Activated B cell treated with CpG ODN at 0.5 μM for 24 hours (primary cell): ENCODE results near the gene MYO5A. TPM values are rescaled to one million over a fixed set of nuclear protein-coding genes. Genes with fewer than 3 reads are reported as not detected.

ENCODE experiments used
- ATAC-seq: fragments of 200-7000 bp; cut with Tn5 transposase; one replicate; pipeline ENCODE4 v1.10.0; 2021; ENCODE audit warnings: low read depth, mild to moderate bottlenecking, moderate library complexity
- CTCF ChIA-PET: fragments of 350-600 bp; sonication (Branson Sonifier 250); formaldehyde crosslinking; loops from one replicate; lab custom pipeline; 2021; ENCODE audit warnings: antibody characterized with exemption; lab: Charles Lee
- POLR2A ChIA-PET: fragments of 350-600 bp; sonication (Branson Sonifier 250); formaldehyde crosslinking; loops from one replicate; lab custom pipeline; 2021; ENCODE audit warnings: antibody characterized with exemption; lab: Charles Lee
- DNase-seq: peaks from one replicate; pipeline ENCODE4 v3.0.0; 2022
- H3K27ac Mint-ChIP-seq: one replicate; pipeline ENCODE4 v1.8.0; 2020; ENCODE audit warnings: mixed read lengths
- H3K27me3 Mint-ChIP-seq: one replicate; pipeline ENCODE4 v1.8.0; 2021; ENCODE audit warnings: mixed read lengths
- H3K36me3 Mint-ChIP-seq: one replicate; pipeline ENCODE4 v1.8.0; 2021; ENCODE audit warnings: low read depth, mixed read lengths
- H3K4me1 Mint-ChIP-seq: one replicate; pipeline ENCODE4 v1.8.0; 2021; ENCODE audit warnings: mixed read lengths
- H3K4me3 Mint-ChIP-seq: one replicate; pipeline ENCODE4 v1.8.0; 2020; ENCODE audit warnings: mild to moderate bottlenecking, mixed read lengths
- H3K9me3 Mint-ChIP-seq: one replicate; pipeline ENCODE4 v1.8.0; 2020; ENCODE audit warnings: mixed read lengths
- CTCF ChIP-seq: fragments of 200-600 bp; IDR thresholded peaks from one replicate; pipeline ENCODE4 v1.8.0; 2022; ENCODE audit warnings: antibody characterized with exemption, mild to moderate bottlenecking
- intact Hi-C: fragments of 100-400 bp; cut with micrococcal nuclease; formaldehyde crosslinking; loops from one replicate; pipeline ENCODE4 v1.15.1; 2024
- total RNA-seq: library from RNA; stranded (reverse); gene quantifications from 2 replicates; pipeline ENCODE4 v1.2.3, GENCODE V29; 2022

MYO5A gene
- total RNA-seq, 1 donor from 2014 or later: 49.1 TPM

DNA sequence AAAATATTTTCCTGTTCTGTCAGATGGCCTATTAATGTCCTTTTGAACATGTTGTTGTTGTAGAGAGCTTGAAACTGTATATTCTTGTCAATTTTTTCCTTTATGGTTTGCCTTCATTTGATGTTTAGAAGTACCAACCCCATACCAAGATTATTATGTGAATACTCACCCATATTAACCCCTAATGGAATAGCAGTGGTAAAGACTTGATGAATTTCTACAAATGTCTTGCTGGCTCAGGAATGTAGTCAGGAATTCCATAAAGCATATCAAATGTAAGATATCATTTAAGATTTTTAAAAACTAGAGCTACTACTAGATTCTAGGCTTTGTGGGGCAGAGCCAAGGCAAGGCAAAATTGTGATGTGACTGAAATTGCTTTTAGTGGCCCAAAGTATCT lies 30.0 kb downstream of the MYO5A start:
- no peak for DNase-seq
- no peak for ATAC-seq
- ChIA-PET CTCF (no interaction called here), POLR2A (interaction anchor here (1.0 kb wide), 1 partner anchor 8 kb away, joined by 4 read pairs; no protein-coding TSS in a partner anchor)
- Mint-ChIP-seq H3K4me1 (peaks cover 35% of the 10 kb centered on the region), H3K27ac (no peak overlapping the region), H3K9me3 (no peaks in the 10 kb centered on the region), H3K36me3 (no peaks in the 10 kb centered on the region), H3K4me3 (no peak overlapping the region), H3K27me3 (no peaks in the 10 kb centered on the region)
- intact Hi-C loops: no loop called here
- no peak for TF ChIP-seq CTCF

DNA sequence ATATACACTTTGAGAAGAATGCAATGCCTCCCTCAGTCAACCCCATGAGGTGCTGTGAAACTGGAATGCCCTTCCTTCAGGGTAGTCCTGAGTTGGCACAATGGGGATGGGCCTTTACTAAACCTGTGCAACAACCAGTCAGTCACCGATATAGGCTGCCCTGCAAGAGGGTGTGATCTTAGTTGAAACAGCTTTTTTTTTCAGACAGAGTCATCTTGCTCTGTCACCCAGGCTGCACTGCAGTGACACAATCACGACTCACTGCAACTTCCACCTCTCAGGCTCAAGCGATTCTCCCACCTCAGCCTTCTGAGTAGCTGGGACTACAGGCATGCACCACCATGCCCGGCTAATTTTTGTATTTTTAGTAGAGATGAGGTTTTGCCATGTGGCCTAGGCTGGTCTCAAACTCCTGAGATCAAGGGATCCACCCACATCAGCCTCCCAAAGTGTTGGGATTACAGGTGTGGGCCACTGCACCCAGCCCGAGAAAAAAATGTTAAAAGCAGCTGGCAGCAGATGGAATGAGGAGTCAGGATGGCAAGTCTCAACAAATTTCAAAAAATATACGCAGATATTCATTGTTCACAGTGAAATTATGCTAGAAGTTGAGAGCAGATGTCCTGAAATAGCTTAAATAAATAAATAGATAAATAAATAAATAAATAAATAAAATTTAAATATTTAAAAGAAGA lies 31.8 kb downstream of the MYO5A start:
- Mint-ChIP-seq H3K4me1 (peaks cover 30% of the 10 kb centered on the region), H3K36me3 (no peaks in the 10 kb centered on the region), H3K4me3 (no peak overlapping the region), H3K27me3 (no peaks in the 10 kb centered on the region), H3K27ac (peak overlapping the region; percentile 7), H3K9me3 (no peaks in the 10 kb centered on the region)
- intact Hi-C loops: no loop called here
- no peak for TF ChIP-seq CTCF
- ATAC-seq: peak; percentile 56
- ChIA-PET POLR2A (interaction anchor here (1.0 kb wide), 1 partner anchor 31 kb away, joined by 4 read pairs; the partner anchor contains the start of gene MYO5A), CTCF (no interaction called here)
- no peak for DNase-seq

DNA sequence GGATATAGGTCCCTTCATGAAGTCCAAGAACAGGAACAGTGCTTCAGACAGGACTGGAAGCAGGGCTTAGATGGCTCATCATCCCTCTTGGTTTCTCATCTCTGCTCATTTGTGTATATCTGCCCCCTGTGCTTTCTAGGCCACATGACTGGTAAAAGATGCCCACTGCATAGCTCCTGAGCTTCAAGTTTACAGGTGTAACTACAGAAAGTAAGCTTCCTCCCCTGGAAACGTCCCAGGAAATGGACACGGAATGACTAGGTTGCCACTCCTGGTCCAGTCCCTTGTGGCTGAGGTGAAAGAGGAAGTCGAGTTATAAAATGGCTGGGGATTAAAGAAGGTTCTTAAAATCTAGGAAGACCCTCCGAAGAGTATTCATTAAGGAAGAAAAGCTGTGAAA lies 32.5 kb downstream of the MYO5A start:
- TF ChIP-seq CTCF: no peak
- Mint-ChIP-seq H3K4me1 (peaks cover 33% of the 10 kb centered on the region), H3K27ac (peak overlapping the region; percentile 24), H3K27me3 (no peaks in the 10 kb centered on the region), H3K9me3 (no peaks in the 10 kb centered on the region), H3K4me3 (no peak overlapping the region), H3K36me3 (no peaks in the 10 kb centered on the region)
- no peak for ATAC-seq
- ChIA-PET POLR2A (interaction anchor here (1.0 kb wide), 1 partner anchor 32 kb away, joined by 4 read pairs; the partner anchor contains the start of gene MYO5A), CTCF (interaction anchor here (0.6 kb wide), 1 partner anchor 59 kb away, joined by 3 read pairs; no protein-coding TSS in a partner anchor)
- no peak for DNase-seq
- intact Hi-C loops: no loop called here

- POLR2A ChIA-PET: no interaction called here
- H3K27me3 Mint-ChIP-seq: no peaks in the 10 kb centered on the region
These were observed 33.6 kb downstream of the MYO5A start for GRCh38 chr15:52495125-52495524.

More at GRCh38 chr15:52495125-52495524, 33.6 kb downstream of the MYO5A start:
- intact Hi-C loops: no loop called here
- Mint-ChIP-seq H3K9me3 (no peaks in the 10 kb centered on the region), H3K4me1 (peaks cover 33% of the 10 kb centered on the region), H3K27ac (no peak overlapping the region), H3K36me3 (no peaks in the 10 kb centered on the region), H3K4me3 (no peak overlapping the region)
- CTCF ChIA-PET: no interaction called here
- no peak for TF ChIP-seq CTCF
- DNase-seq: no peak
- ATAC-seq: no peak
